CD14-positive monocyte (primary cell): ENCODE data around the gene COL4A2. TPM values are rescaled to one million over a fixed set of nuclear protein-coding genes. Genes with fewer than 3 reads are reported as not detected.

ENCODE experiments used
- DNase-seq, 3 donors: peaks; one replicate each; pipeline ENCODE4 v3.0.0-alpha.2; 2011 to 2022
- H2AFZ ChIP-seq: 2 replicates; pipeline ENCODE4 v1.6.0; 2012; ENCODE audit warnings: mild to moderate bottlenecking, low read depth, low read length, inconsistent platforms; ENCODE audit not compliant: insufficient read depth, poor library complexity, severe bottlenecking
- H3K27ac ChIP-seq, 2 donors: 1 replicate in 1 of 2; 2 replicates in 1 of 2; pipeline ENCODE4 v1.5.1; 2012 to 2013; ENCODE audit warnings: low read length in 2 of 2, control low read depth in 1 of 2, inconsistent platforms in 1 of 2, low read depth in 1 of 2, mild to moderate bottlenecking in 1 of 2
- H3K27me3 ChIP-seq, 2 donors: one replicate each; pipeline versions ENCODE4 v1.6.0 to v1.6.1; 2011 to 2013; ENCODE audit warnings: low read length in 2 of 2; ENCODE audit not compliant: control insufficient read depth in 2 of 2, insufficient read depth in 2 of 2
- H3K36me3 ChIP-seq, 2 donors: replicated peaks in 1 of 2; 1 replicate in 1 of 2; 2 replicates in 1 of 2; pipeline versions ENCODE4 v1.5.1 to v1.6.1; 2012 to 2013; ENCODE audit warnings: low read length in 2 of 2, control low read depth in 1 of 2, inconsistent platforms in 1 of 2, mild to moderate bottlenecking in 1 of 2; ENCODE audit not compliant: insufficient read depth in 2 of 2, control insufficient read depth in 1 of 2
- H3K4me1 ChIP-seq, 2 donors: 1 replicate in 1 of 2; 2 replicates in 1 of 2; pipeline versions ENCODE4 v1.5.1 to v1.6.1; 2012 to 2013; ENCODE audit warnings: low read length in 2 of 2, control low read depth in 1 of 2, inconsistent platforms in 1 of 2, mild to moderate bottlenecking in 1 of 2, moderate library complexity in 1 of 2; ENCODE audit not compliant: insufficient read depth in 2 of 2, control insufficient read depth in 1 of 2
- H3K4me2 ChIP-seq: replicated peaks from 2 replicates; pipeline ENCODE3; 2012; ENCODE audit warnings: low read length, moderate library complexity, mild to moderate bottlenecking; ENCODE audit not compliant: poor library complexity, severe bottlenecking; ENCODE audit errors: extremely low read depth
- H3K4me3 ChIP-seq, 3 experiments: fragments of 200-600 bp in 1 of 3; sonication (generic) in 1 of 3; replicated peaks in 1 of 3; 1 replicate in 2 of 3; 2 replicates in 1 of 3; pipeline ENCODE4 v1.5.1; 2011 to 2013; ENCODE audit warnings: low read length in 3 of 3, mild to moderate bottlenecking in 3 of 3, control low read depth in 2 of 3, low read depth in 2 of 3, inconsistent platforms in 1 of 3, moderate library complexity in 1 of 3
- H3K79me2 ChIP-seq: 2 replicates; pipeline ENCODE4 v1.6.0; 2012; ENCODE audit warnings: mild to moderate bottlenecking, control low read depth, inconsistent platforms, low read length, moderate library complexity; ENCODE audit not compliant: insufficient read depth
- H3K9ac ChIP-seq: 2 replicates; pipeline ENCODE4 v1.6.0; 2017; ENCODE audit warnings: low read length, mild to moderate bottlenecking; ENCODE audit not compliant: insufficient read depth, poor library complexity, severe bottlenecking
- H3K9me3 ChIP-seq, 2 donors: replicated peaks in 1 of 2; 1 replicate in 1 of 2; 2 replicates in 1 of 2; pipeline versions ENCODE4 v1.5.1 to v1.6.1; 2012 to 2013; ENCODE audit warnings: low read length in 2 of 2, control low read depth in 1 of 2; ENCODE audit not compliant: control insufficient read depth in 1 of 2, insufficient read depth in 1 of 2
- H4K20me1 ChIP-seq: 2 replicates; pipeline ENCODE4 v1.6.0; 2012; ENCODE audit warnings: mild to moderate bottlenecking, low read length, control low read depth, moderate library complexity; ENCODE audit not compliant: insufficient read depth
- H3K27ac Mint-ChIP-seq, 7 donors: one replicate each; pipeline ENCODE4 v1.8.0; 2020; ENCODE audit warnings: mild to moderate bottlenecking in 7 of 7, mixed read lengths in 7 of 7, moderate library complexity in 6 of 7, inconsistent platforms in 2 of 7
- H3K27me3 Mint-ChIP-seq, 3 donors: one replicate each; pipeline ENCODE4 v1.8.0; 2021 to 2022; ENCODE audit warnings: low read depth in 3 of 3, mild to moderate bottlenecking in 3 of 3, mixed read lengths in 3 of 3, moderate library complexity in 3 of 3, inconsistent platforms in 1 of 3
- H3K36me3 Mint-ChIP-seq, 2 donors: one replicate each; pipeline ENCODE4 v1.8.0; 2020; ENCODE audit warnings: mixed read lengths in 2 of 2, inconsistent platforms in 1 of 2, mild to moderate bottlenecking in 1 of 2
- H3K4me1 Mint-ChIP-seq: one replicate; pipeline ENCODE4 v1.8.0; 2020; ENCODE audit warnings: mild to moderate bottlenecking, mixed read lengths
- H3K4me3 Mint-ChIP-seq, 2 donors: one replicate each; pipeline ENCODE4 v1.8.0; 2020; ENCODE audit warnings: mild to moderate bottlenecking in 2 of 2, mixed read lengths in 2 of 2, moderate library complexity in 1 of 2
- H3K9me3 Mint-ChIP-seq, 7 donors: one replicate each; pipeline ENCODE4 v1.8.0; 2020 to 2022; ENCODE audit warnings: mixed read lengths in 7 of 7, mild to moderate bottlenecking in 6 of 7, moderate library complexity in 6 of 7, inconsistent platforms in 2 of 7
- WGBS: methylation state at CpG from one replicate; pipeline ENCODE4 v1.1.5; 2013; ENCODE audit warnings: missing lambda C conversion rate; ENCODE audit not compliant: insufficient coverage; 5-methylcytosine and 5-hydroxymethylcytosine counted together
- intact Hi-C, 2 donors: fragments of 100-400 bp; cut with micrococcal nuclease; formaldehyde crosslinking; loops; one replicate each; pipeline versions ENCODE4 v1.15.0 to v1.15.1; 2023
- polyA plus RNA-seq, 3 donors: library from polyadenylated mRNA; depleted of rRNA in 1 of 3; unstranded in 2 of 3; stranded (reverse) in 1 of 3; fragments of 300-500 nt in 2 of 3; fragments of >200 nt in 1 of 3; fragmentation: Illumina TruSeq in 2 of 3; gene quantifications; 1 replicate in 2 of 3; 2 replicates in 1 of 3; pipeline ENCODE4 v1.2.3, GENCODE V29; 2012 to 2021
- TF ChIP-seq, protein P1 (sequence below): fragments of 200-600 bp; IDR thresholded peaks from one replicate; pipeline ENCODE4 v1.8.0; 2022; ENCODE audit warnings: antibody characterized with exemption, mild to moderate bottlenecking

COL4A2 gene
- polyA plus RNA-seq, 3 donors: not detected

DNA sequence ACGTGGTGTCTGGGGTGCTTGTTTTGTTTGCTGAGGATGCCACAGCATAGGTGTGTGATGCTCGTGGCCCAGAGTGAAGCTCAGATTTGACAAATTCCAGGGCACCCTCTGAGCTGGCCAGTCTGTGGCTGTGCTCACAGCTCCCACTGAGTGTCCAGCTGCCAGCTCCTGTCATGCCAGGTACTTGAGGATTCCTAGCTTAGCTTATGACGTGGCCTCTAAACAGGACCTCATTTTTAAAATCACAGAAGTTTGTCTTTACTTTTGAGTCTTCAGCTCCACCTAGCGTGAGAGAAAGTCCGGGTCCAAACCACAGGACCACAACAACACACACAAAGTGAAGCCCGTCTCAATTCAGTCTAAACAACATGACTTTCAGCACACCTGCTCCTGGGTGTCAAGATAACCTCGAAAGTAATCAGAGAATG lies 137.2 kb downstream of the COL4A2 start:
- no peak overlapping the region for H3K27ac ChIP-seq
- H3K4me3 Mint-ChIP-seq: peak overlapping the region in 1 of 2 donors; percentile 36

DNA sequence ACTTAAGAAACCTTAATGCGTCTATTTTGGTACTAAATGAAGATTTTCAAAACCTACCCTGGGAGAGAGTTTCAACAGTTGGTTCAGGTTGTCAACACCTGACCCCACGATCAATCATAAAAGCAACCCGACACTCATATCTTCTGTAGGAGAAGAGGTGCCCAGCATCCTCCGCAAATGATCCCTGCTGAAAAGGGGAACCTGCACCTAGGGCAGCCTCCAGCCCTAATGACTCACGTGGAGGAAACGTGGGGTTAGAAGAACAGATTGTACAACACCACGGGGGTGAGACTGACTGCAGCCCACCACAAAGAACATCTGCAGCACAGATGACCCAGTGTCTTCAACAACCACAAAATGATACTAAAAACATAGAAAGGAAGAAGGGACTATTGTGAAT lies 138.1 kb downstream of the COL4A2 start:
- H3K4me1 Mint-ChIP-seq: peaks cover 10% of the 10 kb centered on the region
- H3K4me3 Mint-ChIP-seq: peak overlapping the region in 1 of 2 donors; percentile 43
- Histone ChIP-seq H4K20me1 (no peaks in the 10 kb centered on the region), H3K9me3 (no peaks in the 10 kb centered on the region), H3K27me3 (peaks cover 0 to 4% of the 10 kb centered on the region in 2 donors), H3K4me3 (no peak overlapping the region), H3K4me2 (no peak overlapping the region), H3K4me1 (no peaks in the 10 kb centered on the region), H3K79me2 (no peaks in the 10 kb centered on the region), H2AFZ (no peak overlapping the region), H3K27ac (no peak overlapping the region), H3K36me3 (no peaks in the 10 kb centered on the region), H3K9ac (no peak overlapping the region)
- peaks cover 0 to 1% (median 0%) of the 10 kb centered on the region in 7 donors for H3K9me3 Mint-ChIP-seq
- no peaks in the 10 kb centered on the region for H3K36me3 Mint-ChIP-seq
- TF ChIP-seq, protein P1, sequence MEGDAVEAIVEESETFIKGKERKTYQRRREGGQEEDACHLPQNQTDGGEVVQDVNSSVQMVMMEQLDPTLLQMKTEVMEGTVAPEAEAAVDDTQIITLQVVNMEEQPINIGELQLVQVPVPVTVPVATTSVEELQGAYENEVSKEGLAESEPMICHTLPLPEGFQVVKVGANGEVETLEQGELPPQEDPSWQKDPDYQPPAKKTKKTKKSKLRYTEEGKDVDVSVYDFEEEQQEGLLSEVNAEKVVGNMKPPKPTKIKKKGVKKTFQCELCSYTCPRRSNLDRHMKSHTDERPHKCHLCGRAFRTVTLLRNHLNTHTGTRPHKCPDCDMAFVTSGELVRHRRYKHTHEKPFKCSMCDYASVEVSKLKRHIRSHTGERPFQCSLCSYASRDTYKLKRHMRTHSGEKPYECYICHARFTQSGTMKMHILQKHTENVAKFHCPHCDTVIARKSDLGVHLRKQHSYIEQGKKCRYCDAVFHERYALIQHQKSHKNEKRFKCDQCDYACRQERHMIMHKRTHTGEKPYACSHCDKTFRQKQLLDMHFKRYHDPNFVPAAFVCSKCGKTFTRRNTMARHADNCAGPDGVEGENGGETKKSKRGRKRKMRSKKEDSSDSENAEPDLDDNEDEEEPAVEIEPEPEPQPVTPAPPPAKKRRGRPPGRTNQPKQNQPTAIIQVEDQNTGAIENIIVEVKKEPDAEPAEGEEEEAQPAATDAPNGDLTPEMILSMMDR: no peak
- DNase-seq: peak; percentile 44 to 72 (median 50)
- H3K27ac Mint-ChIP-seq: peak overlapping the region in 1 of 7 donors; percentile 4
- no CpG with 5 or more reads among the region's 7 CpGs for WGBS
- peaks cover 11 to 34% (median 18%) of the 10 kb centered on the region in 3 donors for H3K27me3 Mint-ChIP-seq
- intact Hi-C loops: no loop called here

More for the DNA sequence above, 137.2 kb downstream of the COL4A2 start:
- H3K27me3 ChIP-seq: peaks cover 0 to 4% of the 10 kb centered on the region in 2 donors
- H3K4me3 ChIP-seq: no peak overlapping the region
- H3K36me3 ChIP-seq: no peaks in the 10 kb centered on the region
- no peak overlapping the region for H2AFZ ChIP-seq
- Mint-ChIP-seq H3K4me1 (peaks cover 10% of the 10 kb centered on the region), H3K27ac (no peak overlapping the region), H3K27me3 (peaks cover 11 to 34% (median 18%) of the 10 kb centered on the region in 3 donors), H3K36me3 (no peaks in the 10 kb centered on the region), H3K9me3 (peaks cover 0 to 1% (median 0%) of the 10 kb centered on the region in 7 donors)
- no peaks in the 10 kb centered on the region for H4K20me1 ChIP-seq
- no peak overlapping the region for H3K9ac ChIP-seq
- TF ChIP-seq, protein P1: no peak
- no peak for DNase-seq
- H3K4me1 ChIP-seq: no peaks in the 10 kb centered on the region
- no peaks in the 10 kb centered on the region for H3K9me3 ChIP-seq
- no peaks in the 10 kb centered on the region for H3K79me2 ChIP-seq
- WGBS: 94% methylated on average over 2 of the region's 7 CpGs
- intact Hi-C loops: no loop called here
- H3K4me2 ChIP-seq: no peak overlapping the region
